ENCODE results near the gene SORBS1. TPM values are rescaled to one million over a fixed set of nuclear protein-coding genes. Genes with fewer than 3 reads are reported as not detected.

The SORBS1 gene
- total and polyA plus RNA-seq, 2 donors (not counting 1 experiment from before 2014, with no cell fraction given): 0.21 to 1.5 TPM

DNA sequence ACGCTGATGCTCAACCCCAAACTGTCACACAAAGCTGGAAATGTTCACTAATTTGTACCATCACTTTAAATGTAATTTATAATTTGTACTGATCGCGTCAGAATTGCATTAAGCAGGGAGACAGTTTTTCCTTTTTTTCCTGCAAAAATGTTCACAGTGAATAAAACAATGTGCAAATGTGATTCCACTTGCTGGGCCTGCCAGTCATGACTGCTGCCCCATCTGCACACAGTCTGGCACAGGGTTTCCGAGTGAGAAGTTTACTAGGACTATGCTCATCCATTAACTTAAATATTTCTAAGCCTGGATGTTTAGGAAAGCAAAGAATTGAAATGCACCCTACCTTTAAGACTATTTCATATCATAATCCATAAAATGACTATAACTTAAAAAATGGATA is 99.6 kb downstream of the SORBS1 start:
- no peak overlapping the region for H3K4me3 Mint-ChIP-seq
- peaks cover 37% of the 10 kb centered on the region for H3K27me3 Mint-ChIP-seq
- Histone ChIP-seq H3K27me3 (replicated peaks in 1 of 4; ENCODE audit: control extremely low read depth in 1 of 4, control insufficient read depth in 3 of 4, insufficient read depth in 4 of 4, low read length in 3 of 4) (peaks cover 0 to 10% (median 0%) of the 10 kb centered on the region in 4 experiments), H3K9me3 (ENCODE audit: control extremely low read depth in 1 of 3, control insufficient read depth in 2 of 3, insufficient read depth in 1 of 3, low read length in 2 of 3) (no peaks in the 10 kb centered on the region), H2AFZ (ENCODE audit: insufficient read depth, low read depth, low read length, poor library complexity, severe bottlenecking) (no peak overlapping the region), H3K4me3 (ENCODE audit: control extremely low read depth in 1 of 5, extremely low read depth in 1 of 5, insufficient read depth in 1 of 5, low read depth in 2 of 5, low read length in 4 of 5) (no peak overlapping the region), H4K20me1 (ENCODE audit: control insufficient read depth, insufficient read depth, low read length, poor library complexity, severe bottlenecking) (no peaks in the 10 kb centered on the region), H3K36me3 (replicated peaks in 1 of 2; ENCODE audit: control extremely low read depth in 1 of 2, control insufficient read depth in 1 of 2, extremely low read depth in 1 of 2, insufficient read depth in 2 of 2, low read length in 1 of 2) (no peaks in the 10 kb centered on the region), H3K27ac (ENCODE audit: low read length in 2 of 2) (no peak overlapping the region), H3K9ac (ENCODE audit: low read length) (no peak overlapping the region), H3K4me1 (ENCODE audit: control insufficient read depth in 2 of 2, insufficient read depth in 2 of 2, low read length in 2 of 2) (no peaks in the 10 kb centered on the region), H3K4me2 (replicated peaks; ENCODE audit: low read depth, low read length, poor library complexity, severe bottlenecking) (no peak overlapping the region), H3K79me2 (ENCODE audit: control insufficient read depth, insufficient read depth, low read length) (no peaks in the 10 kb centered on the region)
- no peaks in the 10 kb centered on the region for H3K9me3 Mint-ChIP-seq (ENCODE audit: insufficient read depth)
- no peak overlapping the region for H3K27ac Mint-ChIP-seq
- ChIA-PET CTCF (no interaction called here), POLR2A (no interaction called here)
- intact Hi-C loops (cut with micrococcal nuclease): no loop called here
- ATAC-seq (ENCODE audit: low read depth): no peak
- H3K4me1 Mint-ChIP-seq: no peaks in the 10 kb centered on the region
- no peak for DNase-seq
- WGBS (ENCODE audit: insufficient coverage): no CpG with 5 or more reads among the region's 4 CpGs
- TF ChIP-seq EZH2 (IDR thresholded peaks at IDR 0.05; ENCODE audit: borderline replicate concordance, insufficient read depth, low read depth, low read length, poor library complexity, severe bottlenecking): no peak
- TF ChIP-seq, protein P1, sequence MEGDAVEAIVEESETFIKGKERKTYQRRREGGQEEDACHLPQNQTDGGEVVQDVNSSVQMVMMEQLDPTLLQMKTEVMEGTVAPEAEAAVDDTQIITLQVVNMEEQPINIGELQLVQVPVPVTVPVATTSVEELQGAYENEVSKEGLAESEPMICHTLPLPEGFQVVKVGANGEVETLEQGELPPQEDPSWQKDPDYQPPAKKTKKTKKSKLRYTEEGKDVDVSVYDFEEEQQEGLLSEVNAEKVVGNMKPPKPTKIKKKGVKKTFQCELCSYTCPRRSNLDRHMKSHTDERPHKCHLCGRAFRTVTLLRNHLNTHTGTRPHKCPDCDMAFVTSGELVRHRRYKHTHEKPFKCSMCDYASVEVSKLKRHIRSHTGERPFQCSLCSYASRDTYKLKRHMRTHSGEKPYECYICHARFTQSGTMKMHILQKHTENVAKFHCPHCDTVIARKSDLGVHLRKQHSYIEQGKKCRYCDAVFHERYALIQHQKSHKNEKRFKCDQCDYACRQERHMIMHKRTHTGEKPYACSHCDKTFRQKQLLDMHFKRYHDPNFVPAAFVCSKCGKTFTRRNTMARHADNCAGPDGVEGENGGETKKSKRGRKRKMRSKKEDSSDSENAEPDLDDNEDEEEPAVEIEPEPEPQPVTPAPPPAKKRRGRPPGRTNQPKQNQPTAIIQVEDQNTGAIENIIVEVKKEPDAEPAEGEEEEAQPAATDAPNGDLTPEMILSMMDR (IDR thresholded peaks at IDR 0.05): no peak

DNA sequence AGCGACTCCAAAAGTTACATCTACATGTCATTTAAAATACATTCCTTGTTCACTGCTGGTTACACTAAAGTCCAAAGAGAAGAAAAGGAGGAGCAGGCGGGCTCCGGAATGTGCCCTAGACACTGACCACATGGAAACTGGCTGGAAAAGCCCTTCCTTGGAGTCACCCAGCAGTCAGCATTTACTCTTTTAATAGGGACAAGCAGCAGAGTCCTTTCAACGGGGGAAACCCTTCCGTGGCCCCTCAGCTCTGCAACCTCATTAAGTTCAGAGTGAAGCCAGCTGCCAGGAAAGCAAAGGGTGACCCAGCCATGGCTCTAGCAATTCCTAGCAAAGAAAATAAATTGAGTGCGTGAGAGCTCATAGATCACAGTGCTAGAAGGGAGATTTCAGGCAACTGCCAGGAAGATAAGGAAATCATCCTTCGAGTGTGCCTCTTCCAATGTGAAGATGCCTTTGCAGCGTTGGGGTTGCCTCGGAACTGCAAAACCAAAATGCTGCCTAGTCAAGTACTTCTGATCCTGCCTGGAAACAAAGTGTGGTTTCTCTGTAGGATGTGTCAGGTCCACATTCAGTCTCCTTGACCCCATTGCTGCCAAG is 101.6 kb downstream of the SORBS1 start:
- no peak overlapping the region for H3K27ac Mint-ChIP-seq

More for the DNA sequence above, 101.6 kb downstream of the SORBS1 start:
- intact Hi-C loops (cut with micrococcal nuclease): no loop called here
- Mint-ChIP-seq H3K4me3 (no peak overlapping the region), H3K4me1 (no peaks in the 10 kb centered on the region), H3K27me3 (peaks cover 41% of the 10 kb centered on the region), H3K9me3 (ENCODE audit: insufficient read depth) (no peaks in the 10 kb centered on the region)
- Histone ChIP-seq H3K27me3 (replicated peaks in 1 of 4; ENCODE audit: control extremely low read depth in 1 of 4, control insufficient read depth in 3 of 4, insufficient read depth in 4 of 4, low read length in 3 of 4) (peaks cover 0 to 10% (median 0%) of the 10 kb centered on the region in 4 experiments), H3K4me2 (replicated peaks; ENCODE audit: low read depth, low read length, poor library complexity, severe bottlenecking) (no peak overlapping the region), H3K9me3 (ENCODE audit: control extremely low read depth in 1 of 3, control insufficient read depth in 2 of 3, insufficient read depth in 1 of 3, low read length in 2 of 3) (no peaks in the 10 kb centered on the region), H2AFZ (ENCODE audit: insufficient read depth, low read depth, low read length, poor library complexity, severe bottlenecking) (no peak overlapping the region), H3K36me3 (replicated peaks in 1 of 2; ENCODE audit: control extremely low read depth in 1 of 2, control insufficient read depth in 1 of 2, extremely low read depth in 1 of 2, insufficient read depth in 2 of 2, low read length in 1 of 2) (no peaks in the 10 kb centered on the region), H3K9ac (ENCODE audit: low read length) (no peak overlapping the region), H3K4me3 (ENCODE audit: control extremely low read depth in 1 of 5, extremely low read depth in 1 of 5, insufficient read depth in 1 of 5, low read depth in 2 of 5, low read length in 4 of 5) (no peak overlapping the region), H3K4me1 (ENCODE audit: control insufficient read depth in 2 of 2, insufficient read depth in 2 of 2, low read length in 2 of 2) (no peaks in the 10 kb centered on the region), H3K27ac (ENCODE audit: low read length in 2 of 2) (no peak overlapping the region), H3K79me2 (ENCODE audit: control insufficient read depth, insufficient read depth, low read length) (no peaks in the 10 kb centered on the region), H4K20me1 (ENCODE audit: control insufficient read depth, insufficient read depth, low read length, poor library complexity, severe bottlenecking) (no peaks in the 10 kb centered on the region)
- WGBS (ENCODE audit: insufficient coverage): 91% methylated on average over 8 of the region's 9 CpGs
- no peak for DNase-seq
- ATAC-seq (ENCODE audit: low read depth): no peak
- TF ChIP-seq EZH2 (IDR thresholded peaks at IDR 0.05; ENCODE audit: borderline replicate concordance, insufficient read depth, low read depth, low read length, poor library complexity, severe bottlenecking): no peak
- TF ChIP-seq, protein P1 (IDR thresholded peaks at IDR 0.05): no peak
- ChIA-PET POLR2A (no interaction called here), CTCF (interaction anchor here (0.7 kb wide), 1 partner anchor 13 kb away, joined by 3 read pairs; no protein-coding TSS in a partner anchor)
